Kidney epithelial cell (primary cell): ENCODE data around the gene LRP1-AS. TPM values are rescaled to one million over a fixed set of nuclear protein-coding genes. Genes with fewer than 3 reads are reported as not detected.

Experiments used
- DNase-seq: peaks from one replicate; pipeline ENCODE4 v3.0.0-alpha.2; 2010; ENCODE audit warnings: low read depth
- H3K27me3 ChIP-seq: 2 replicates; pipeline ENCODE4 v1.6.0; 2011; ENCODE audit warnings: low read length; ENCODE audit not compliant: control insufficient read depth, insufficient read depth
- H3K36me3 ChIP-seq: 2 replicates; pipeline ENCODE4 v1.5.1; 2011; ENCODE audit warnings: low read length; ENCODE audit not compliant: control insufficient read depth, insufficient read depth
- H3K4me3 ChIP-seq: 2 replicates; pipeline ENCODE4 v1.5.1; 2011; ENCODE audit warnings: low read depth, mild to moderate bottlenecking, control low read depth, low read length
- total RNA-seq: library from RNA; depleted of rRNA; stranded (reverse); fragments of >200 nt; gene quantifications from 2 replicates; pipeline ENCODE4 v1.2.3, GENCODE V29; 2015
- TF ChIP-seq, protein P1 (sequence below): IDR thresholded peaks from 2 replicates; pipeline ENCODE4 v1.5.1; 2011; ENCODE audit warnings: mild to moderate bottlenecking, moderate library complexity, low read length, control low read depth, inconsistent platforms; ENCODE audit not compliant: insufficient read depth, poor library complexity, severe bottlenecking

The LRP1-AS gene
- total RNA-seq = not detected in 2 replicates

DNA sequence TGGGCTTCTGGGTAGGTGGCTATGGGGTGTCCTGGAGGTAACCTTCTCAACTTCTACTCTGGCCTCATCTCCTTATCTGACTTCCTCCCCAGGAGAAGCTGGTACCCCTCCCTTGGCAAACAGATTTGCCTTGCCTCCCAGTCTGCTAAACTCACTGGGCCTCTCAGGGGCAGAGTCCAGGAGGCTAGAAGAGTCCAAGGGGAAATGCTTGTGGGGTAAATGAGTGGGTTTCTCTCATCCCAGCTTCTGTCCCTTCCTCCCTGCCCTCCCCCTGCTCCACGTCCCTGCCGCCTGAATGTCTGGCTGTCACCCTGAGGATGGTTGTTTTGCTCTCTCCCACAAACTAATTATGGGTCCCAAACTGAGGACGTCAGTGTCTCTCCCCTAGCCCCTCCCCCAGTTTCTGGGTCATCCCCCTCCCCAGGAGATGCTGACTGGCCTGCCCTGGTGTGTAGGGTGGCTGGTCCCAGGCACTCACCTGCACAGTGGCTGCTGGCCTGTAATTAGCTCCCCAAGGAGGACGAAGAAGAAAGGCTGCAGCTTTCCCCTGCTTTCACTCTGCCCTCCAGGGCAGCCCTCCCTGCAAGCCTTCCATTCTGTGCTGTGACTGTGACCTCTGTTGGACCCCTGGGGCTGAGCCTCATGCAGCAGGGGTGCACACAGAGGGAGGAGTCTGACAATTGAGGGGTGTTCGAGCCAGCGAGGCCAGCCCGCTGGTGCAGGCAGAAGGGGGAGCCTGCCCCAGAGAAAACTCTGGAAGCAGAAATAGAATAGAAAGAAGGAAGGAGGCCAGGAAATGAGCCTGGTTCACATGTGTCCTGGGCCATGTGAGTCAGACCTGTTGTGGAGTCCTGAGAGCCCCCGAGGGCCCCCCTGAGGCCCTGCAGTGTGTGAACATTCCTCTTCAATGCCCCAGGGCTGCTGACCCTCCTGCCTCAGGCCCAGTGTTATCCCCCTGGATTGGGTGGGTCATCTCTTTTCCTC lies at the start of gene LRP1-AS:
Gene LRP1-AS (minus strand): TSS at position 659 of the 984 bp plus-strand sequence.
- TF ChIP-seq, protein P1, sequence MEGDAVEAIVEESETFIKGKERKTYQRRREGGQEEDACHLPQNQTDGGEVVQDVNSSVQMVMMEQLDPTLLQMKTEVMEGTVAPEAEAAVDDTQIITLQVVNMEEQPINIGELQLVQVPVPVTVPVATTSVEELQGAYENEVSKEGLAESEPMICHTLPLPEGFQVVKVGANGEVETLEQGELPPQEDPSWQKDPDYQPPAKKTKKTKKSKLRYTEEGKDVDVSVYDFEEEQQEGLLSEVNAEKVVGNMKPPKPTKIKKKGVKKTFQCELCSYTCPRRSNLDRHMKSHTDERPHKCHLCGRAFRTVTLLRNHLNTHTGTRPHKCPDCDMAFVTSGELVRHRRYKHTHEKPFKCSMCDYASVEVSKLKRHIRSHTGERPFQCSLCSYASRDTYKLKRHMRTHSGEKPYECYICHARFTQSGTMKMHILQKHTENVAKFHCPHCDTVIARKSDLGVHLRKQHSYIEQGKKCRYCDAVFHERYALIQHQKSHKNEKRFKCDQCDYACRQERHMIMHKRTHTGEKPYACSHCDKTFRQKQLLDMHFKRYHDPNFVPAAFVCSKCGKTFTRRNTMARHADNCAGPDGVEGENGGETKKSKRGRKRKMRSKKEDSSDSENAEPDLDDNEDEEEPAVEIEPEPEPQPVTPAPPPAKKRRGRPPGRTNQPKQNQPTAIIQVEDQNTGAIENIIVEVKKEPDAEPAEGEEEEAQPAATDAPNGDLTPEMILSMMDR = no peak
- DNase-seq = no peak
- Histone ChIP-seq H3K36me3 (no peaks in the 10 kb centered on the region), H3K4me3 (no peak within 1 kb of the TSS), H3K27me3 (no peaks in the 10 kb centered on the region)

DNA sequence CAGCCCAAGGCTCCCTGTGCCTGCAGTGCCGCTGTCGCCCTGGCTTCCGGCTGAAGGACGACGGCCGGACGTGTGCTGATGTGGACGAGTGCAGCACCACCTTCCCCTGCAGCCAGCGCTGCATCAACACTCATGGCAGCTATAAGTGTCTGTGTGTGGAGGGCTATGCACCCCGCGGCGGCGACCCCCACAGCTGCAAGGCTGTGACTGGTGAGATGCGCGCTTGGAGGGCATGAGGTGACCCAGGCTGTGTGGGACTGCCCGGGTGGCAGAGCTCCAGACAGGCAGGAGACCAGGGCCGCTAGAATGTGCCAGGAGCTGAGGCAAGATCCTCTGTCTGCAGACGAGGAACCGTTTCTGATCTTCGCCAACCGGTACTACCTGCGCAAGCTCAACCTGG lies 49.5 kb upstream of the LRP1-AS start:
- H3K27me3 ChIP-seq = no peaks in the 10 kb centered on the region
- TF ChIP-seq, protein P1 = no peak
- no peaks in the 10 kb centered on the region for H3K36me3 ChIP-seq
- no peak overlapping the region for H3K4me3 ChIP-seq
- no peak for DNase-seq

DNA sequence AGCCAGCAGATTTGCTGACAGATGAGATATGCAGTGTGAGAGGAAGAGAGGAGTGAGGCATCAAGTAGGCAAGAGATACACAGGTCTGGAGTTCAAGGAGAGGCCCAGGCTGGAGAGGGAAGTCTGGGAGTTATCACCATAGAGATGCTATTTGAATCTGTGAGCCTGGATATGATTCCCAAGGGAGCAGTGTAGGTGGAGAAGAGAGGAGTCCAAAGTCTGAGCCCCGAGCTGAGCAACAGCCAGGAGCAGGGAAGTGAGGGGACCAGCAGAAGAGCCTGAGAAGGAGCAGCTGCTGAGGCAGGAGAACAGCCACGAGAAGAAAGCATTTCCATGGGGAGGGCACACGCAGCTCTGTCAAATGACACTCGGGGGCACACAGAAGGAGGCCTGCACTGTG lies 49.0 kb upstream of the LRP1-AS start:
- Histone ChIP-seq H3K27me3 (no peaks in the 10 kb centered on the region), H3K36me3 (no peaks in the 10 kb centered on the region), H3K4me3 (no peak overlapping the region)
- TF ChIP-seq, protein P1 = no peak
- no peak for DNase-seq

DNA sequence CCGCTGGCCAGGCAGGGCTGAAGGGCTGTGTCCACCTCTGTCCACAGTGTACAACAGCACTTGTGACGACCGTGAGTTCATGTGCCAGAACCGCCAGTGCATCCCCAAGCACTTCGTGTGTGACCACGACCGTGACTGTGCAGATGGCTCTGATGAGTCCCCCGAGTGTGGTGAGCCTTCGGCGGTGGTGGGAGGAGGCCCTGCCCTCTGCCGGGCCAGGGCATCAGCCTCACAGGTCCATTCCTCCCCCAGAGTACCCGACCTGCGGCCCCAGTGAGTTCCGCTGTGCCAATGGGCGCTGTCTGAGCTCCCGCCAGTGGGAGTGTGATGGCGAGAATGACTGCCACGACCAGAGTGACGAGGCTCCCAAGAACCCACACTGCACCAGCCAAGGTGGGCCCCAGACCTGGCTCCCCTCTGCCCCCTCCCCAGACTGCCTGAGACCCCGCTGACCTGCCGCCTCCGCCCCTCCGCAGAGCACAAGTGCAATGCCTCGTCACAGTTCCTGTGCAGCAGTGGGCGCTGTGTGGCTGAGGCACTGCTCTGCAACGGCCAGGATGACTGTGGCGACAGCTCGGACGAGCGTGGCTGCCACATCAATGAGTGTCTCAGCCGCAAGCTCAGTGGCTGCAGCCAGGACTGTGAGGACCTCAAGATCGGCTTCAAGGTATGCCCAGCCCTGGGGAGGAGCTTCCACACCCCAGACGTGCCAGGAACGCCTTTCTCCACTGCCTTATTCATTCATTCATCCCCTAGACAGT lies 48.4 kb upstream of the LRP1-AS start:
- Histone ChIP-seq H3K4me3 (no peak overlapping the region), H3K36me3 (no peaks in the 10 kb centered on the region), H3K27me3 (no peaks in the 10 kb centered on the region)
- TF ChIP-seq, protein P1 = no peak
- DNase-seq = no peak

DNA sequence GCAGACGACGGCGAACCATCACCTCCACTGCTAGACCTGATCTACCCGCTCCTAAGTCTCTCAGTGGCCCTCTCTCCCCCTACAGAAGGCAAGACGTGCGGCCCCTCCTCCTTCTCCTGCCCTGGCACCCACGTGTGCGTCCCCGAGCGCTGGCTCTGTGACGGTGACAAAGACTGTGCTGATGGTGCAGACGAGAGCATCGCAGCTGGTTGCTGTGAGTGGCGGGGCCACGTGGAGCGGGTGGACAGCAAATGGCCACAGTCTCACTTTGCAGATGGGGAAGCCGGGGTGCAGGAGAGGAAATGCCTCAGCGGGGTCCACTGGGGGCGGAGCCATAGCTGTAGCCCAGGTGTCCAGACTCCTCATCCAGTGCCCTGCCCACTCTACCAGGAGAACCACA lies 47.8 kb upstream of the LRP1-AS start:
- no peaks in the 10 kb centered on the region for H3K36me3 ChIP-seq
- no peak overlapping the region for H3K4me3 ChIP-seq
- TF ChIP-seq, protein P1 = no peak
- DNase-seq = no peak
- H3K27me3 ChIP-seq = no peaks in the 10 kb centered on the region
